ENCODE results near the gene APC2.
A peak's percentile ranks its signal among the peaks of the same experiment; 100 is the strongest.

APC2 gene

GRCh38 chr19:1445932-1446712, 3.8 kb upstream of the APC2 start:
- TF ChIP-seq CTCF (conservative IDR thresholded peaks at IDR 0.05; ENCODE audit: low read length): no peak
- DNase-seq (ENCODE audit: low read depth): no peak
- H3K4me3 ChIP-seq (ENCODE audit: low read length): peak overlapping the region; percentile 43

- no peak overlapping the region for H3K4me3 ChIP-seq (ENCODE audit: low read length)
- TF ChIP-seq CTCF (conservative IDR thresholded peaks at IDR 0.05; ENCODE audit: low read length): no peak
- DNase-seq (ENCODE audit: low read depth): no peak
Observed at GRCh38 chr19:1446713-1447481, 3.0 kb upstream of the APC2 start.

- TF ChIP-seq CTCF (conservative IDR thresholded peaks at IDR 0.05; ENCODE audit: low read length): no peak
- H3K4me3 ChIP-seq (ENCODE audit: low read length): no peak overlapping the region
- DNase-seq (ENCODE audit: low read depth): no peak
Observed at GRCh38 chr19:1447504-1447903, 2.4 kb upstream of the APC2 start.

- no peak overlapping the region for H3K4me3 ChIP-seq (ENCODE audit: low read length)
- no peak for TF ChIP-seq CTCF (conservative IDR thresholded peaks at IDR 0.05; ENCODE audit: low read length)
- DNase-seq (ENCODE audit: low read depth): no peak
Observed at GRCh38 chr19:1447944-1448343, 2.0 kb upstream of the APC2 start.

- no peak for DNase-seq (ENCODE audit: low read depth)
- no peak for TF ChIP-seq CTCF (conservative IDR thresholded peaks at IDR 0.05; ENCODE audit: low read length)
- H3K4me3 ChIP-seq (ENCODE audit: low read length): no peak overlapping the region
Observed at GRCh38 chr19:1450735-1451731, 1.1 kb downstream of the APC2 start.

- no peak for TF ChIP-seq CTCF (conservative IDR thresholded peaks at IDR 0.05; ENCODE audit: low read length)
- DNase-seq (ENCODE audit: low read depth): no peak
- H3K4me3 ChIP-seq (ENCODE audit: low read length): no peak overlapping the region
Observed at GRCh38 chr19:1451916-1452801, 2.2 kb downstream of the APC2 start.

Measured in AG10803 (cell line).